GM18502 (cell line): Measurements from ENCODE around the gene NRG2.
A peak's percentile ranks its signal among the peaks of the same experiment; 100 is the strongest.

Source experiments
- ATAC-seq: cut with Tn5 transposase; IDR thresholded peaks from one replicate; pipeline ENCODE4 v1.9.1; 2021; ENCODE audit warnings: mild to moderate bottlenecking; ENCODE audit not compliant: unreplicated experiment, poor library complexity

Gene NRG2

DNA sequence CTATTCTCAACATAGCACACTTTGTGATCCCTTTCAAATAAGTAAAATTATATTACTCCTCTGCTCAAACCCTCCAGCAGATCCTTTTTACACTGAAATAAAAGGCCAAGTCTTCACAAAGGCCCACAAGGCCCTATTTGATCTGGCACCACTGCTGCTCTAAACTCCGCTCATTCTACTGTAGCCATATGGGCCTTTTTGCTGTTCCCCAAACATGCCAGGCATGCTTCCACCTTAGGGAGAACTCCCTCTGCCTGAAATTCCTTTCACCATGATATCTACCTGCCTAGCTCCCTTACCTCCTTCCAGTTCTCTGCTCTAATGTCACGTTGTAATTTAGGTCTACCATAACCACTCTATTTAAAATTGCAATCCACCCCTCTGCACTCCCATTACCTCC, 28.3 kb downstream of the NRG2 start:
- ATAC-seq: no peak

DNA sequence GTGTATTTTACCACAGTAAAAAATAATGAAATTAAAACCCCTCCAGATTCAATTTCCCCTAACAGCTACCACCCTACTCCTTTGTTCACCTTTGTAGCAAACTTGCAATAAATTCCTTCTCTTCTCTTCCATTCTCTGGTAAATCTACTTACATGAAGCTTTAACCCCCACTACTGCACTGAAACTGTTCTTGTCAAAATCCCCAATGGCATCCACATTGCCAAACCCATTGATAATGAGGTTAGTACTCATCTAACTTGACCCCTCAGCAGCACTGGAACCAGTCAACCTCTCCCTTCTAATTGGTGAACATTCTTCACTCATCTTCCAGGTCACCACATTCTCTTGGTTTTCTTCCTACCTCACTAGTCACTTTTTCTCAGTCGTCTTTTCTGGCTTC, 29.6 kb downstream of the NRG2 start:
- no peak for ATAC-seq

DNA sequence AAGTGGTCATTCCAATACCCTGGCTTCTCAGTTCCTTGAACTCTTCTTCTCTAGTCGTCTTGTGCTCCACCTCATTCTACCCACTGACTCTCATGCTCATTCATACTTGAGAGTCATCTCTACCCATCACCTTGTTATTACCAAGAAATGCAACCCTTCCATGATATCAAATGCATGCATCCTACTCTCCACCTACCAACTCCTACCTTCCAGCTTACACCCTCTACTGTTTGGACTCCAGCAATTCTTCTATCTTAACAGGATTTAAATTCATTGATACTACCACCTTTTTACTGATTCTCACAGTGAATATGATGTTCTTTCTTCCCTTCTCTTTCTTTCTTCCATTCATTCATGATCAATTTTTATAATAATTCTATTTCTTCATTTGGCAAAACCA, 30.7 kb downstream of the NRG2 start:
- no peak for ATAC-seq

DNA sequence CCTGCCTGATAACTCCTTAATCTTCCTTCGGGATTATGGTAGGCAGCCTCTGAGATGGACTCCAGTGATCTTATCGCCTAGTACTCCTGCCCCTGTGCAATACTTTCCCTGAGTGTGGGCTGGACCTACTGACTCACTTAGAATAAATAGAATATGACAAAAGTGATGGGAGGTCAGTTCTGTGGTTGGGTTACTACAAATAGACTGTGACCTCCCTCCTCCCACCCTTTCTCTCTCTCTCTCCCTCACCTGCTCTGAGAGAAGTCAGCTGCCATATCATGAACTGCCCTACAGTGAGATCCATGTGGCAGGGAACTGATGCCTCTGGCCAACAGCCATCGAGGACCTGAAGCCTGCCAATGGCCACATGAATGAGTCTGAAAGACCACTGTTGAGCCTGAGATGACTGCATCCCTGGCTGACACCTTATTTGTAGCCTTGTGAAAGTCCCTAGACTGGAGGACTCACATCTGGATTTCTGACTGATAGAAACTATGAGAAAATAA, 31.7 kb downstream of the NRG2 start:
- peak; percentile 88 for ATAC-seq

DNA sequence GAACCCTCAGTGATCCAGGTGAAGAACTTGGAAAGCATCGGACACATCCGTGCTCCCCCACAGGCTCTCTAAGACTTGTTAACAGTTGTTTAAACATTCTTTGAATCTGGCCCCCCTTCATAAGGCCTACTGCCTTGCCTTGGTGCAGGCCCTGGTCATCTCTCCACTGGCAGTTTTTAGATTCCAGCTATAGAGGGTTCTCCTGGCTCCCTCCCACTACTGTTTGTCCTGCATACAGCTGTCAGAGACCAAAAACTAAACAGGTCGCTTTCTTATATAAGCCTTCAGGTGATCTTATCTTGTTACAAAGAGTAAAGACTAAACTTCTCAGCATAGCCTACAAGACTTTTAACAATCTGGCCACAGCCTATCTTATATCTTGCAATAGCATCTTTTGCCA, 32.3 kb downstream of the NRG2 start:
- no peak for ATAC-seq

DNA sequence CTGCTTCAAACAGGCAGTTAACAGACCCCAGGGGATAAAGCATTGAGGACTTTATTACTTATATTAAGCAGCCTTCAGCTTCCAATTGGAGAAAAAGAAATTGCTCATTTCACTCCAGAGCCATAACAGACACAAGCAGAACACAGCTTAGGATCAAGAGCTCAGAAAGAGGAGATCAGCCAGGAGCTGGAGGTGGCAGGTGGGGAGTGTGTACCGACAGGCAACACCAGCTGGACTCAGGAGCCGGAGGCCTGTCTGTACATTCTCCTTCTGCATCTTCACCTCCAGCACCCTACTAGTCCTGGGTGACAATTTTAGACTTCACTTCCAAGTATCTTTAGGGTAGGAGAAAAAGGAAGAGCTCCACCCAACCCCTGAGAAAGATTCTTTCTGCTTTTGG, 35.8 kb downstream of the NRG2 start:
- no peak for ATAC-seq

DNA sequence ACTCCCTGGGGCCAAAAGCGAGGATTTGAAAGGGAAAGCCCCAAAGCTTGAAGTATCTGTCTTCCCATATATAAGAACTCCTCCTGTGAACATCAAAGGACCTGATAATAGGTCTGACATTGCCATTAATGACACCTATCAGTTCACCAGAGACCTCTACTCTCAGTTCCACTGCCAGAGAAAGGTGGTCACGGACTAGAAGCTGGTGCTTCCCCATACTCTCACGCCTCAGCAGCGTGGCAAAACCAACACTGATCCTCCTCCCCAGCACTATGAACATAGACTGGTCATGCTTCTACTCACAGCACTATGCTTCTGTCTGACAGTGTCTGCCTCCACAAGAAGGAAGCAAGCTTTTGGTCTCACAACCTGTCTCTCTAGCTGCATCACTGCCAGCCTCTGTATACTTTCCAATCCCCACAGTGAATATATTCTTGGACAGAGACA, 37.9 kb downstream of the NRG2 start:
- peak; percentile 98 for ATAC-seq

DNA sequence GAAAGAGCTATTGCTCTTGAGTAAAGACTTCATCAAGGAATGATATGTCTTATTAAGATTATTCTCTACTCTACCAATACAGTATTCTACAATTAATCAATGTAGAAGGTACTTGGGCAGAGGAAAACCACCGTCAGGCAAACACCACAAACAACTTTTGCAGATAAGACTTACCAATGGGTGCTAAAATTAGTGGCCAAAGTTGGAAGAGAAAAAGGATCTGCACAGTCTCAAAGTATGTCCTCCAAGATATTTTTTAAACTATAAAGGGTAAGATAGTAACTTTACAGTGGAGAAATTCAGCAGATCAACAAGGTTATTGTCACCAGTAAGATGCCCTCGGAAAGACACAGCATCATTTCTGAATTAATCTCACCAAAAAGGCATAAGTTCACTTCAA, 38.9 kb downstream of the NRG2 start:
- ATAC-seq: no peak

DNA sequence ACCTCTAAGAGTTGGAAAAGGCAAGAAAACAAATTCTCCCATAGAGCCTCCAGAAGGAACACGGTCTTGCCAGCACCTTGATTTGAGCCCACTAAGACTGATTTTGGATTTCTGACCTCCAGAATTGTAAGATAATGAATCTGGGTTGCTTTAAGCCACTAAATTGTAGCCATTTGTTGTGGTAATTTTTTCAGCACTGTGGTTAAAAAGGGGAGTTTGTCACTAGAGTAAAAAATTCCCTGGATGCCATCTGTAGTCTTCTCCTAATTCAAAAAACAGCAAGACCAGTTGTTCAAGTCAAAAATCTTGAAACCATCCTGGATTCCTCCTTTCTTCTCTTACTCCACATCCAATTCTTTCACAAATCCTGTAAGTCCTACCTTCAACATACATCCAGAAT, 39.6 kb downstream of the NRG2 start:
- ATAC-seq: no peak

DNA sequence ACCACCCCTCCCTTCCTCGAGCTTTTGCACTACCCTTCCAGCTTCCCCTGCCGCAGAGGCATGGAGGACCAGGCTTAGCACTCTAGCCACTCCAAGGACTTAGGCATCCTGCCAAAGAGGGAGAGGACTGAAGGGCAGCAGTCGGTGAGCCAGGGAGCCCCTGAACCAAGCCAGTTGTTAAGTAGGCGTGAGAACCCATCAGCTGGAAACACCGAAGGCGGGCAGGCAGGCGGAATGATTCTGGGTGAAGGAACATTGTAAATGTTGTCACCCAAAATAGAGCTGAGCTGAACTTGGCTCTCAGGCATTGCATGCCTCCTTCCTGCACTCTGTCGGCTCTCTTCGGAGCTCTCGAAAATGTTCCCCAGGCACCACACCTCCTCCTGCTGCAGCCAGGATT, 42.8 kb downstream of the NRG2 start:
- no peak for ATAC-seq

DNA sequence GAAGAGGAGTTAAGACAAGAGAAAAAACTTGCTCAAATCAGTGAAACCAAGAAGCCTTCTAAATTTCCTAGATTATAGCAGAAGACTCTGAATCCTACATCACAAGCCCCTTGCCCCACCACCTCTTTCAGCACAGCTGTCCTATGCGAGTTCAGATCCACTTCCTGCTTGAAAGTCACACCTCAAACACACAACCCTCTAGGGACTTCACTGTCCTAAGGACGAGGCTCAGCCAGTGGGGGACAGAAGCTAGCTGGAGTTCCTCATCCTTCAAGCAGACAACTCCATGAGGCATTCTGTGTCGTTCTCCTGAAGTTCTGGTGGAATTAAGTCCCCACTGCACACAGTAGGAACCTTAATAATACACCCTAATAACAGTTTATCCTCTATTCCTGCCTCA, 44.3 kb downstream of the NRG2 start:
- no peak for ATAC-seq

DNA sequence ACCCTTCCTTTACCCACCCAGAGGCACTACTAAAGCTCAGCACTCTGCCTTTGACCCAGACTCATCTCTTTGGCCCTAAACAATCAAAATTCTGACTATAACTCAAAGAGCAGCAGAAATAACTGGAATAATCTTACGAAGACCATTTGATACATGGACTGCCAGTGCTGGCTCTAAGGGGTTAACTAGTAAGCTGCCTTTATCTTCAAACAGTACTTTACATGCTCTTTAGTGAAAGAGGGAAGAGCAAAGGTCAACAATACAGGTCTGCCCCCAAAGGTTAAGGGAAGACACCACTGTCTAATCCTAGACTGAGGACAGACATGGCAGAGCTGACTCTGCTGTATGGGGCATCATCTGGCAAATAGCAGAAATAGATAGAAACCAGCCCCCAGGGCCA, 45.8 kb downstream of the NRG2 start:
- ATAC-seq: no peak

DNA sequence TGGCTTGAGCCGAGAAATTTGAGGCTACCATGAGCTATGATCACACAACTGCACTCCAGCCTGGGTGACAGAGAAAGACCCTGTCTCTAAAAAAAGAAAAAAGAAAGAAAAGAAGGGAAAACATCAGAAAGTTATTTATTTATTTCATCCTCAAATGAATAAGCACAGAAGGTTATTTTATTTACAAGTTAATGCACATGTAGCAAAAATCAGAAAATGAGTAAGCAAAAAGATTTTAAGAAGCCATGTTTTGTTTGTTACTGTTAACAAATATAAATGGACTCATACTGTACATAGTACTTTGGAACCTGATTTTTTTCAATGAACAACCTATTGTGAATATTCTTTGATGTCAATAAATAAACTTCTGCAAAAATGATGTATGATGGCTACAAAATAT, 47.2 kb downstream of the NRG2 start:
- no peak for ATAC-seq

DNA sequence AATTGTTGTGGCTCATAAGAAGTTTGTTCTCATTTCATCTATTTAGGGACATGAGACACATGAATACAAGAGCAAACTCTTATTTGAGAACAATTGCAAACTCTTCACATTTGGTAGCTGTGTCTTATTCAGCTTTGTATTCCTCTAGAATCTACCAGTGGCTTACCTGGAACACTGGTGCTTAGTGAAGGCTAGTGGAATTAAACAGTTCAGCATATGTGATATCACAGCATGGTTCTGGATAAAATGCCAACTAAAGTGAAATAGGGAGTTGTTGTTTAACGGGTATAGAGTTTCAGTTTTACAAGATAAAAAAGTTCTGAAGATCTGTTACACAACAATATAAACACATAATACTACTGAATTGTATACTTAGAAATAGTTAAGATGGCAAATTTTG, 48.9 kb downstream of the NRG2 start:
- no peak for ATAC-seq

DNA sequence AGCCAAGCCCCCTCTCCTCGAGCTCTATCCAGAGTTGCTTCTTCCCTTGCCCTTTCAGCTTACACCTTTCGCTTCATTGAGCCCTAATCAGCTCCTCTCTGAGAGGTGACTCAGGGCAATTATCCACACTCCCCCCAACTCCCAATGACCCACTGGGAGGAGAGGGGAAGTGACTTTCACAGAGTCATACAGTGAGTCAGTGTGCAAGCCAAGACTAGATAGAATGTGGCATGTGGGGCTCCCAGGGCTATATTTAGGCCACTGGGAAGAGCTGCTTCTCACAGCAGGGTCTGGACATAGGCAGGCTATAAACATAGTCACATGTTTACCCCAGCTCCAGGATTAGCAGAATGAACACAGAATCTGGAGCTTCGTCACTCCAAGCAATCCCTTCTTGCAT, 57.4 kb downstream of the NRG2 start:
- ATAC-seq: no peak

DNA sequence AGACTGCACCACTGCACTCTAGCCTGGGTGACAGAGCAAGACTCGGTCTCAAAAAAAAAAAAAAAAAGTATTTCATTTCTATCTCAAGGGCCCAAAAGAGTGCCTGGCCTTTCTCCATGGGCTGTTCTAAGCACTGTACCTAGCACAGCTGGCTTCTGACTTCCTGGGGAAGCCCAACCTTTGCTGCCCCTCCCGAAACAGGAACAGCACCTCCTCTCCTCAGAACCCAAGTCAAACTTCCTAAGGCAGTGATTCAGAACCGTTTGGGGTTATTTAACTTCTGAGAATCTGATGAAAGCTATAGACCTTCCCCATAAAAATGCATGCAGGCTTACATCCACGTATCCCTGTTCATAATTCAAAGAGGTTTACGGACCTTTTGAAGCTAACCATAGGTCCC, 57.8 kb downstream of the NRG2 start:
- no peak for ATAC-seq

DNA sequence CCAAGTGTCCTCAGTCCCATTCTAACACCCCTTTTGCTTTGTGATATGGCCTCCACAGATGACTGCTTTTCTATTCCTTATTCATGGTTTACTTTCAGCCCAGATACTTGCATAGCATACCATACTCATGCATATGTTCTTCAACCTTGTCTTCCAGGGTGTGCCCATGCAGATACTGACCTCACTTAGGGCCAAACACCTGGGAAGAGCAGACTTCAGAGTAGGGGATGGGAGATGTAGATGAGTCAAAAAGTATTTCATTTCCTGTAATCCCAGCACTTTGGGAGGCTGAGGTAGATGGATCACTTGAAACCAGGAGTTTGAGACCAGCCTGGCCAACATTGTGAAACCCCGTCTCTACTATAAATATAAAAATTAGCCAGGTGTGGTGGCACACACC, 58.3 kb downstream of the NRG2 start:
- ATAC-seq: no peak

DNA sequence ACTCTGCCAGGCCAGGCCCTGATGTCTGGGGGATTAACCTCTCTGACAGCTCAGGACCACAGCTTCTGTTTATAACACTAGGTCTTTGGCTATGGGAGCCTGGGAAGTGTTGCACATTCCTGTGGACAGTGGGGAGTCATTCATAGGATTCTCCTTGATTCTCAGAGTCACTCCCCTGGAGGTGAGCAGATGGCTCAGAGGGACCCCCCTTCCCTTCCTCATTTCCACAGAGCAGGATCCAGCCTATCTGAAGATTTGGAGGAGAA, 60.2 kb downstream of the NRG2 start:
- no peak for ATAC-seq

DNA sequence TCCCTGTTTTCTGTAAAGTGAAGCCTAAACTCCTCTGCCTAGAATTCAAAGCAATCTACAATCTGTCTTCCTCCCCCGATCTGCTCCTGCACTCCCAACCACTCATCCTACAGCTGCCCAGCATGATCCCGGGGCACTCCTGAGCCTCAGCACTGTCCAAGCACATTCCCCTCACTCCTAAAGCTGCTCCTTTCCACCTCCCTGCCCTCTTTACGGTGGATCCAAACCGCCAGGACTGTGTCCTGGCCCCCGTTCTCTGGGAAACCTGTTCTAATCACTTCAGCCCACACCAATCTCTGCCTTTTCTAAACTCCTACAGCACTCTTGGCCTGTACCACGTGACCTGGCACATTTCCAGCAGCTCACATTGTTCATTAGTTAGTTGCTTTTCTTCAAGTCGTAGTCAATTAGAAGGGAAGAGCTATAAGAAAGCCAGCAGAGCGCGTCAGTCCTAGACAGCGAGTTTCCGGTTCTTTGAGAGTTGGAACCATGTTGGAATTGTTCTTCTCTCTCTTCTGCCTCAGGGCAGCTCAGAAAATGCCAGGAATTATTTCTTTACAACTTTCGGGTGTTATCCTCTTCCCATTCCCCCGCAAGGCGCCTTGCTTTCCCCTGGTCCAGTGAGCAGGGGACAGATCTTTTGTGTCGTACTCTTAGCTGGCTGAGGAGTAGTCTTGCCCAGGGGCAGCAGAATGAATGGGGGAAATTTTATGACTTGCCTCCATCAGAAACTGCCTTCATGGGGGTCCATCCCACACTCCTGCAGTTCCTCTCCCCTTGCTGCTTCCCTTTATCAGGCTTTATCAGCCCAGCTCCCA, 60.7 kb downstream of the NRG2 start:
- ATAC-seq: no peak

DNA sequence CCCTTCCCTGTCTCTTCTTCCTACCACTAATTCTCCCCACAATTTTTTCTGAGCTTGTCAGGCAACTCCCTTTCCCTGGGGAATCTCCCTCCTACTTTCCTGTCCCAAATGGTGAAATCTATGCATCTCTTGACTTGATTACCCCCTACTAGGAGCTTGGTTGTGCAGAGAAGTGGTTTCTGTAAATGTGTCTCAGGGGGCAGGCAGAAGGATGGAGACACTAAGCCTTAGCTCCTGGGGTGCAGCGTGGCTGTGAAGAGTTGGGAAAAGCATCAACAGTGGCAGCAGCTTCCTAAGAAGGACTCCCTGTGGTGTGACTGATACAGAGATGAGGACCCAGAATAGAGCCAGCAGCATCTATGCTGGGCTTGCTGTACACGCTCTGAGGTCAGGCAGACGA, 62.3 kb downstream of the NRG2 start:
- no peak for ATAC-seq

DNA sequence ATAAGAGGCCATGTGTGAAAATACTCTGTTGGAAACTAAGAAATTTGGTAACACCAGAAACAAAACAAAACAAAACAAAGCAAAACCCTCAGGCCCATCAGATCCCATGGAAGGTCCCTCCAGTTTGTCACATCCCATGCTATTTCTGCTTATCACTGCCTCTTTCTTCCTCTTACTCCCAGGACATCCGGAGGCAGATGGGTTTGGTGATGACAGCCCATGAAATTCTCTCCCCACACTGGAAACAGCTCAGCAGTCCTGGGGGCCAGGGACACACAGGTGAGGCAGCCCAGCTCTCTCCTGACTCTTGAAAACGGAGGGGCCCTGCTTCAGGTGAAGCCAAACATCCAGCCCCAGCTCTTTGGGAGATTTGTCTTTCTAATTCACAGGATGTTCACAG, 63.2 kb downstream of the NRG2 start:
- ATAC-seq: no peak

DNA sequence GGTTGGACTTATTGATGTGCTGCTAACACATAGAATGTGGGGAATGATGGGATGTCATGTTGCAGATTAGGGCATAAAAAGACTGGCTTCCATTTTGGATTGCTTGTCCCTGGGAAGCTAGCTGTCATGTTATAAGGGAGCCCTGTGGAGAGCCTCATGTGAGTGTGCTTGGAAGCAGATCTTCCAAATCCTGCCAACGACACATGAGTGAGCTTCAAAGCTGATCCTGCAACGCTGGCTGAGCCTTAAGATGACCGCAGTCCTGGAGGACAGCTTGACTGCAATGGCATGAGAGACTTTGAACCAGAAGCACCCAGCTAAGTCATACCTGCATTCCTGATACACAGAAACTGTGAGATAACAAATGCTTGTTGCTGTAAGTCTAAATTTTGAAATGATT, 63.6 kb downstream of the NRG2 start:
- ATAC-seq: no peak

DNA sequence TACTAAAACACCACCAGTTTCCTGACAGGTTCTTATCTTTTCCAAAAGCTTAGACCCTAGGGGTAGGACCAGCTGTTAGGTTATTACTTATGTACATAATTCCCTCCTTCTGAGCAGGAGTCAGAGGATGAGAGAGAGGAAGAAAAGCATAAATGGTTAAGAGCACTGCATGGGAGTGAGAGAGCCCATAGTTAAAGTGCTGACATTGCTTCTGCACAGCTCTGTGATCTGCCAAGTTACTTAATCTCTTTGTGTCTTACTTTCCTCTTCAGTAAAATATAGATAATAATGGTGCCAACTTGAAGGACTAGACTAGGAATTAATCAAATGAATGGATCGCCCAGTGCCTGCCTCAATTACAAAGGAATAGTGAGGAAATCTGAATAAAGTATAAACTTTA, 66.4 kb downstream of the NRG2 start:
- ATAC-seq: no peak
